ENCODE results near the gene MYD88. TPM values are rescaled to one million over a fixed set of nuclear protein-coding genes. Genes with fewer than 3 reads are reported as not detected.

Gene MYD88
- total RNA-seq, 2 experiments from 2014 or later: 16.3 to 29.4 TPM

DNA sequence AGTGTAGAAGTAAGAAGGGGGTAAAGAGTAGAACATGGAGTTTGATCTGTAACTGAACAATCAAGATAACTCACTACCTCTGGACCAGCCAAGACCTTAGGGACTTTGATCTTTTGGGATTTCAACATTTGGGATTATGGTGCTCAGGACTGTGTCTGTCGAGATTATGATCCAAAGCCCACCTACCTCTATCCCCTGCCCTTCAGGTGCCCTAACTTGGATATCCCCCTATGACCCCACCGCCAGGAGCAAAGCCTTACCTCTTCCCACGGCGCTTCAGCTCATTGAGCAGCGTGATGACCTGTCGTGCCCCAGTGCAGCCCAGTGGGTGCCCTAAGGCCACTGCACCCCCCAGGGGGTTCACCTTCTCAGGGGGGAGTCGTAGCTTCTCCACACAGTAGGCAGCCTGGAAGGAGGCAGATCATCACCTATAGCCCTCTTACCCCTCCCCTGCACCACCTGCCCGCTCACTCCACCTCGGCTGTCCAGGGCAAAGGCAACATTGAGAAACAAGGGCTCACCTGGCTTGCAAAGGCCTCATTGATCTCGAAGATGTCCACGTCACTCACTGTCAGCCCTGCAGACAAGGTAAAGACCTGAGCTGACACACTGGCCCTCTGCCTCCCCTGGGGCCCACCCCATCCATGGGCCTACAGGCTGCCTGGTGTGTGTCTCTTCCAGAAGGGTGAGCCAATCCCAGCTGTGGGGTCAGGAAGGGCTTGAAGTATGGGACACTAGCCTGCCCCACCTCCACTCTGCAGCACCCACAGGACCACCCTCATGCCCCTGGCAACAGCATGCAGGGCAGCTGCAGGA lies 12.9 kb upstream of the MYD88 start:
- Histone ChIP-seq H4K20me1 (ENCODE audit: insufficient read depth, low read length) (no peaks in the 10 kb centered on the region), H3K79me2 (ENCODE audit: insufficient read depth, low read depth, low read length) (no peaks in the 10 kb centered on the region), H3K4me1 (ENCODE audit: insufficient read depth, low read length, poor library complexity, severe bottlenecking) (no peaks in the 10 kb centered on the region), H3K36me3 (ENCODE audit: insufficient read depth, low read length) (peaks cover 82% of the 10 kb centered on the region), H3K9me3 (ENCODE audit: low read length) (no peaks in the 10 kb centered on the region), H3K27ac (ENCODE audit: low read depth, low read length, poor library complexity, severe bottlenecking) (no peak overlapping the region), H3K4me3 (ENCODE audit: low read depth, low read length, poor library complexity, severe bottlenecking) (no peak overlapping the region), H3K9me2 (ENCODE audit: insufficient read depth, low read length) (no peaks in the 10 kb centered on the region), H2AFZ (ENCODE audit: low read length) (no peak overlapping the region), H3K4me2 (ENCODE audit: low read length) (no peak overlapping the region)
- POLR2A ChIA-PET: no interaction called here
- CTCF ChIA-PET (ENCODE audit: unreplicated experiment): no interaction called here
- DNase-seq (ENCODE audit: low spot score): no peak
- TF ChIP-seq, protein P1, sequence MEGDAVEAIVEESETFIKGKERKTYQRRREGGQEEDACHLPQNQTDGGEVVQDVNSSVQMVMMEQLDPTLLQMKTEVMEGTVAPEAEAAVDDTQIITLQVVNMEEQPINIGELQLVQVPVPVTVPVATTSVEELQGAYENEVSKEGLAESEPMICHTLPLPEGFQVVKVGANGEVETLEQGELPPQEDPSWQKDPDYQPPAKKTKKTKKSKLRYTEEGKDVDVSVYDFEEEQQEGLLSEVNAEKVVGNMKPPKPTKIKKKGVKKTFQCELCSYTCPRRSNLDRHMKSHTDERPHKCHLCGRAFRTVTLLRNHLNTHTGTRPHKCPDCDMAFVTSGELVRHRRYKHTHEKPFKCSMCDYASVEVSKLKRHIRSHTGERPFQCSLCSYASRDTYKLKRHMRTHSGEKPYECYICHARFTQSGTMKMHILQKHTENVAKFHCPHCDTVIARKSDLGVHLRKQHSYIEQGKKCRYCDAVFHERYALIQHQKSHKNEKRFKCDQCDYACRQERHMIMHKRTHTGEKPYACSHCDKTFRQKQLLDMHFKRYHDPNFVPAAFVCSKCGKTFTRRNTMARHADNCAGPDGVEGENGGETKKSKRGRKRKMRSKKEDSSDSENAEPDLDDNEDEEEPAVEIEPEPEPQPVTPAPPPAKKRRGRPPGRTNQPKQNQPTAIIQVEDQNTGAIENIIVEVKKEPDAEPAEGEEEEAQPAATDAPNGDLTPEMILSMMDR (conservative IDR thresholded peaks at IDR 0.05; ENCODE audit: low read length): no peak
- no peak for TF ChIP-seq EZH2phosphoT487 (IDR thresholded peaks at IDR 0.05; ENCODE audit: borderline replicate concordance, low read depth, low read length)
- no TSS peak for BruUV-seq (replicated peaks)
- intact Hi-C loops (cut with micrococcal nuclease; ENCODE audit: unreplicated experiment): no loop called here

DNA sequence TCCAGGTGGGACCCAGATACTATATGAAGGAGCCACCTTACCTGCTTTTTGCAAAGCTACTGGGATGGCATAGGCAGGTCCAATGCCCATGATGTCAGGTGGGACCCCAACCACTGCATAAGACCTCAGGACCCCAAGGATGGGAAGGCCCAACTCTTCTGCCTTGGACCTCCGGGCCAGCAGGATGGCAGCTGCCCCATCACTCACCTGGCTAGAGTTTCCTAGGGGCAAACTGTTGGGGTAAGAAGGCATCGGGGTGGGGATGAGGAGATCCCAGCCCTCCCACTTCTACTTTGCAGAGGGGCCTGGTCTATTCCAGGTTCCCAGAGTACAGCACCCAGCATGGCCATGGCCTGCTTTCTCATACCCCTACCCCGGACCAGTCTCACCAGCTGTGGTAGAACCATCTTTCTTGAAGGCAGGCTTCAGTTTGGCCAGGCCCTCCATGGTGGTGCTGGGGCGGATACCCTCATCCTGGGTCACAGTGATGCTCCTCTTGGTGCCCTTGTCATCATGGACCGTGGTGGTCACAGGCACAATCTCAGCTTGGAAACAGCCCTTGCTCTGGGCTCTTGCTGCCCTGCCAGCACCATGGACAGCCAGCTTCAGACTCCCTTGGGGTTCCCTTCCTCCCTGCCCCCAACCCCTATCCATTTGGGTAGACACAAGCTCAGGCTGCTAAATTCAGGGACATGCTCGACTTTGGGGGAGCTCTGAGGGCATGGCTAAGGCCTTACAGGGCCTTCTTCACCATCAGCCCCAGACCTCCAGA lies 12.2 kb upstream of the MYD88 start:
- no peak for DNase-seq (ENCODE audit: low spot score)
- no TSS peak for BruUV-seq (replicated peaks)
- POLR2A ChIA-PET: no interaction called here
- H2AFZ ChIP-seq (ENCODE audit: low read length): no peak overlapping the region
- no peak overlapping the region for H3K4me2 ChIP-seq (ENCODE audit: low read length)
- no peaks in the 10 kb centered on the region for H3K4me1 ChIP-seq (ENCODE audit: insufficient read depth, low read length, poor library complexity, severe bottlenecking)
- no peak overlapping the region for H3K27ac ChIP-seq (ENCODE audit: low read depth, low read length, poor library complexity, severe bottlenecking)
- CTCF ChIA-PET (ENCODE audit: unreplicated experiment): no interaction called here
- no peak overlapping the region for H3K4me3 ChIP-seq (ENCODE audit: low read depth, low read length, poor library complexity, severe bottlenecking)
- no peak for TF ChIP-seq EZH2phosphoT487 (IDR thresholded peaks at IDR 0.05; ENCODE audit: borderline replicate concordance, low read depth, low read length)
- TF ChIP-seq, protein P1 (conservative IDR thresholded peaks at IDR 0.05; ENCODE audit: low read length): no peak
- no peaks in the 10 kb centered on the region for H3K9me2 ChIP-seq (ENCODE audit: insufficient read depth, low read length)
- H3K36me3 ChIP-seq (ENCODE audit: insufficient read depth, low read length): peaks cover 83% of the 10 kb centered on the region
- H4K20me1 ChIP-seq (ENCODE audit: insufficient read depth, low read length): no peaks in the 10 kb centered on the region
- intact Hi-C loops (cut with micrococcal nuclease; ENCODE audit: unreplicated experiment): no loop called here
- no peaks in the 10 kb centered on the region for H3K9me3 ChIP-seq (ENCODE audit: low read length)
- H3K79me2 ChIP-seq (ENCODE audit: insufficient read depth, low read depth, low read length): no peaks in the 10 kb centered on the region
